CD1c-positive myeloid dendritic cell (primary cell): ENCODE data around the gene CGNL1.

Experiments used
- DNase-seq: peaks from one replicate; pipeline ENCODE4 v3.0.0-alpha.2; 2016; ENCODE audit errors: extremely low spot score

CGNL1 gene

GRCh38 chr15:57375827-57376695 is at the start of gene CGNL1:
CGNL1 (plus strand) TSS chr15:57376505; CDS start chr15:57438000, 61,495 bp downstream.
- DNase-seq, result no peak

GRCh38 chr15:57327985-57328471 is 48.3 kb upstream of the CGNL1 start:
- no peak for DNase-seq

GRCh38 chr15:57328479-57328878 is 47.8 kb upstream of the CGNL1 start:
- DNase-seq, result no peak

GRCh38 chr15:57328897-57329296 is 47.4 kb upstream of the CGNL1 start:
- no peak for DNase-seq

DNA sequence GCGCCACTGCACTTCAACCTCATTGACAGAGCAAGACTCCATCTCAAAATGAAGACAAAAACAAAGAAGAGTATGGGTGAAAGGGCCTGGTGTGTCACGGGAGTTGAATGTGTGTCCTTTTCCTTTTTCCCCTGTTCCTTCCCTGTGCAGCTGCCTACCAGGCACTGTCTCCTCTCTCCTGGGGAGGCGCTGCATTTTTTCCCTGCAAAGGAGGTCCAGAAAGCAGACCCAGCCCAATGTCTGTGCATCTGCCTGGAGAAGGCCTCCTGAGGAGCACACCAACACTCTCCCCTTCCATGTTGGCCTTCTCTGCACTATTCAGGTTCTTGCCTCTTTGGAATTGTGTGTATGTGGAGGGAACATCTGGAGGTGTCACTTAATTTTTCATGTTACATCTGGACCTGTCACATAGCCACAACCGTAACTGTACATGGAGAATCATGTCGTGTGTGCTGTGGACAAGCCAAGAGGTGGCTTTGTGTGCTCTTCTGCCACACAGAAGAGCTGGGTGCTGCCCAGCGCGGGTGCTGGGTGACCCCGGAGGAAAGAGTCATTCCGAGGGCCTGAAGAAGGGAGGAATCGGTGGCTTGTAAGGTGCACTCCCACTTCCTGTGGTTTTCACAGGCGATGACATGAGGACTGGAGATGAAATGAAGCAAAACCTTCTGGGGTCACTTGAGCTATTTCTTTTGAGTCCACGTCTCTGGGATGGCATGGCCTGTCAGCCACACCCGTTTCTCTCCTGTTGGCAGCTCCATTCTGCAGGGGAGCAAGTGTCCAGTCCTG is 46.5 kb upstream of the CGNL1 start:
- DNase-seq, result no peak

DNA sequence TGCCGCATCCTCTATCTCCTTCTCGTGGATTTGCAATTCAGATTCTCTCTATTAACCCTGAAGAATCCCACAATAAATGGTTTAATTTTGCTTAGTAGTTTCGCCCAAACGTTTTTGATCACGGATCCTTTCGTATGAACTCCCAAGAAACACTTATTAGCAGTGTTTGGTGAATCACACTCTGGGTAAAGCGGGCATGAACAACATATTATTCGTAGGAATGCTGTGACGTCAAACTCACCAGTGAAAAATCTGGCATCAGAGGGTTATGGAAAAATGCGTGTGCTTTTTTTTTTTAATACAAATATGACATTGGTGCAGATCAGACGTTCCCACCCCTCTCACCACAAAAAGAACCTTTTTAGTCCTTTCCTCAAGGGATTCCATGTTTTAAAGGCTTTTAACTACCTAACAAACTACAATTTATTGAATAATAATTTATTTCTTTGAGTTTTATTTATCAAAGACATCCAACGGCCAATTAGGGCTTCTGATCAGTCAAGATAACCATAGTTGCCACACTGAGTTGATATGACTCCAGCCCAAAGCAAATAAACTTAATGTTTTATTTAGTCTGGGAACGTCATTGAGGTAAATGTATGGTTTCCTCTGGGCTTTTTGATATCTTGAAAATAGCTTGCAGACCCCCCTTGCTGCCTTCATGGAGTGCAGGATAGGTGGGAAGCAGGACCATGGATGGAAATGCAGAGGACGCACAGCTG is 45.5 kb upstream of the CGNL1 start:
- DNase-seq, result no peak

DNA sequence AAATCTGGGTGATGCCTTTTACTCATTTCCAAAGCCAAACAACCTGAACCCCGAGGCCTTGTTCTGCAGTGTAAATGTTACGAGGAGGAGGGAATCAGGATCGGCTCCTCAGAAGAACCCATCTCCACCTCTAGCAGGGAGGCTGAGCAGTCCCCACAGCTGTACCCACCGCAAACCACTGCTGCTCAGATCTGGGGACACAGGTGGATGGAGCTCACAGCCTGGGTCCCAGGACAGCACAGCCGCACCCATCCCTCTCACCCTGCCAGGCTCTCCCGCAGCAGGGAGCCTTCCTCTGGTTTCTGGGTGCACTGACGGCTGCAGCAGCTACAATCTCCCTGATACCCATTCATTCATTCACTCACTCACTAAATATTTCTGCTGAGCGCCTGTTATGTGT is 44.0 kb upstream of the CGNL1 start:
- DNase-seq, result no peak

DNA sequence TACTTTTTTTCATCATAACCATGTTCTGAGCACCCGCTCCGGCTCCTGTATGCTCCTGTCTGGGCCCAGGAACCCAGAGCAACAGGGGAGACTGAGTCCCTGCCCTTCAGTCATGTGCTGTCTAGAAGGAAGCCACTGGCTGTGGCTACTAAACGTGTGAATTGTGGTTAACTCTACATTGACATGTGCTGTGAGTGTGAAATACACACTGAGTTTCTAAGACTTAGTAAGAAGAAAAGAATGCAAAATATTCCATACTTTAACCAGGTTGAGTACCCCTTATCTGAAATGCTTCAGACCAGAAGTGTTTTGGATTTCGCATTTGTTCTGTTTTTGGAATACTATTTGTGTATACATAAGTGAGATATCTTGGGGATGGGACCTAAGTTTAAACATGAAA is 42.8 kb upstream of the CGNL1 start:
- no peak for DNase-seq

GRCh38 chr15:57334257-57334656 is 42.0 kb upstream of the CGNL1 start:
- no peak for DNase-seq

DNA sequence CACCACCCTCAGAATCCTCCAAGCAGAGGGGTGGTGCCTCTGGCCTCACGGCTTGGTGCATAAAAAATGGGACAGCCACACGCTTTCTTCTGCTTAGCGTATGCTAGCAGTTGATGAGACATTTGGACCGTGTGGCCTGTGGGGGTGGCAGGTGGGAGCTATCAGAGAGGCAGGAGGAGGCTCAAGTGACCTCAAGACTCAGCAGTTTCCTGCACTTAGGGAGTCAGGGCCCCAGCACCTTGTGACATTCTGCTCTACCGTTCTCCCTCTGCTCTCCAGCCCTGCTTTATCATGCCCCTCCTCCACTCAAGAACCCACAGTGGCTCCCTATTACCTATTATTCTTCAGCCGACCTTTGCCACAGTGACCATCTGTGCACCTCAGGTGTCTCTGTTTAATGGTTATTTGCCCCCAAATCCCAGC is 41.0 kb upstream of the CGNL1 start:
- DNase-seq, result no peak

DNA sequence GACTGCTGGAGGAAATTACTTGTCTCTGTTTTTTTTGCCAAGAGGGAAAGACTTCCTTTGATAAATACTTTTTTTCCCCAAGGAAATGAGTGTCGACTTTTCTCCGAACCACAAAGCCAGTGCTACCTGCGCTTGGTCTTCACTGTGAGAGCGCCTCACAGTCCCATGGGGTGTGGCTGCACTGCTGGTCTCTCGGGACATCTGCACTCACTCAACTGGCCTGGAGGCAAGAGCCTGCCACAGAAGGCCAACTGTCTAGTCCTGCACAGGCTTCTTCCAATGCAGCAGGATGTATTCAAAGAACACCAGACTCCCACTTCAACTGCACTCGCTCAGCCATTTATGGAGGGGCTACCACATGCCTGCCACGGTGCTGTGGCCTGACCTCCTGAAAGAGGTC is 40.6 kb upstream of the CGNL1 start:
- DNase-seq, result no peak

- peak; percentile 14 for DNase-seq
These were observed 38.4 kb upstream of the CGNL1 start for GRCh38 chr15:57337868-57338411.

GRCh38 chr15:57339321-57339720 is 37.0 kb upstream of the CGNL1 start:
- no peak for DNase-seq

DNA sequence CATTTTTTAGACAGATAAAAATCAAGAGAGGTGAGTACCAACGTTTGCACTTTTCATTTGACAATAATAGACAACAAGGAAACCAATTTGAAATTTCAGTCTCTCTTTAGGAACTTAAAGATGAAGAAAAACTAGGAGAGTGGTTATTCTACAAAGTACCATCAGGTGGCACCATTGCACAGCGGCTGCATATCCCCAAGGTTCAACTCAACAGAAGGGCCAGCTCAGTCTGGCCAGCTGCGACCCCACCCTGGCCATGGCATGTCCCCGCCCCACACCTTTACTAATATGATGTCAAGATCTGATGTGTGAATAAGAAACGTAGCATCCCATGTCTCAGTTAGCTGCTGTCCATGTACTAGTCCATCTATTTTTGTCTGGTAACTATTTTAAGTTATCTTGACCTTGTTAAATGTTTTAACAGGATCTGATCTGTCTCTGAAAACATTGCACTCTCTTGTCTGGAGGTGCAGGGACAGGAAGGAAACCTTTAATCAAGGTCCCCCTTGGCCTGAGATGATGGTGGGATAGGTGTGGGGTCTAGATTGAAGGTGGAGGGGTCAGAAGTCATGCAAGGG is 35.5 kb upstream of the CGNL1 start:
- peak; percentile 65 for DNase-seq

DNA sequence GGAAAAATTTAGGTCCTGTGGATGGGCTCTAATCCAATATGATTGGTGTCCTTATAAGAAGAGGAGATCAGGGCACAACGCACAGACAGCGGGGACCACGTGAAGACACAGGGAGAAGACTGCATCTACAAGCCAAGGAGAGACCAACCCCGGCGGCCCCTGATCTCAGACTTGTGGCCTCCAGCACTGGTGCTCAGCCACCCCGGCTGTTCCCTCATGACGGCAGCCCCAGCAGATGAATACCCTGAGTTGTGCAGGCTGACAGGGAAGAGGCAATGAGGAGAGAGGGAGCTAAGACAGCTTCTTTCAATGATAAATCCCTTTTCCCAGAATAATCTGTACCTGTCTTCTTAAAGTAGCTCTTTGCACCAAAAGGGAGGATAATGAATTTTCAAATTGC is 33.3 kb upstream of the CGNL1 start:
- DNase-seq, result no peak

DNA sequence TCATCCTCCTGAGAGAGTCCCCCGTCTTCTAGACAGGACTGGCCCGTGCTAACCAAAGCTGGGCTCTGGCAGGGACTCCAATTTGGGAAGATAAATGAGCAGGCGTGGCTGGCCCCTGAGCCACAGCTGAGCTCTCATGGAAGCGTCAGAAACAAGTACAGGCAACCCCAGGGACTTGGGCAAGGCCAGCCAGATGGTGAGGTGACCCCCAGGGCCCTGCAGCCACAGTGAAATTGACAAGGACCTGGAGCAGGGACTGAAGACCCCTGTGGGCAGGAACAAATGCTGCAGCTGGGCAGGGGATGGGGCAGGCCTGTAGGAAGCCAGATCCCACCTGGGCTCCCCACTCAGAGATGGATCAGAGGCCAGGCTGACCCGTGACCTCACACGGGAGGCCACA is 32.8 kb upstream of the CGNL1 start:
- no peak for DNase-seq

- no peak for DNase-seq
These were observed 32.0 kb upstream of the CGNL1 start for GRCh38 chr15:57344282-57344681.

DNA sequence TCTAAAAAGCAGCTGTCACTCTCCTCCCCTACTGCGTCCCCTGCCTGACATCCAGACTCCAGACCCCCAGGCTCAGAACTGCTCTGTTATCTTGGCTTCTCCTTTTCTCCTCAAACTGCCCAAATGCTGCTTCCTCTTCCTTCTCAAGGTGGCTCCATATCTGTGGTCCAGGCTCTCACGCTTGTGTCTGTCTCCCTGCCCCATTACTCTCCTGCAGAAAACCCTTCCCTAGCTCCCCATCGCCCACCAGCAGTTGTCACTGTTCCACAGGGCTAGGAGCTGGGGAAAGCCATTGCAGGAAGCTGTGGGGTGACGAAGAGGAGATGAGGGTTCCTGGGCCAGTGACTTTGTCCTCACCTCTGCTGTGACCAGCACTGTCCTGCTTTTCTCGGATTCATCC is 30.7 kb upstream of the CGNL1 start:
- no peak for DNase-seq

DNA sequence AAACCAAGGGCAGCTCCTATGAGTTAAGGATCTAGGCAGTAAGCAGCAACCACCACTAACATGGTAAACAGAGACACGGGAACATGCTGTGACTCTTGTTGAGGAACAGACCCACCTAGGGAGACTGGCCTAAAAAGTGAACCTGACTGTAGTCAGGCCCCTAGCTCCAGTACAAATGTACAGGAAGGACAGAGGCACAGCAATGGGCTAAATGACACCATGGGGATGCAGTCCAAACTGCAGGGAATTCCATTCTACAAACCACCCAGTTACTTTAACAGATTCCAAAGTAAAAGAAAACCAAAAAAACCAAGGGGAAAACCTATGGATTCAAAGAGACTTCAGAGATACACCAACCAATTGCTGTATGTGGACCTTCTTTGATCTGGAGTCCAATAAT is 28.2 kb upstream of the CGNL1 start:
- no peak for DNase-seq

- DNase-seq, result no peak
These were observed 23.6 kb upstream of the CGNL1 start for GRCh38 chr15:57352535-57353316.

DNA sequence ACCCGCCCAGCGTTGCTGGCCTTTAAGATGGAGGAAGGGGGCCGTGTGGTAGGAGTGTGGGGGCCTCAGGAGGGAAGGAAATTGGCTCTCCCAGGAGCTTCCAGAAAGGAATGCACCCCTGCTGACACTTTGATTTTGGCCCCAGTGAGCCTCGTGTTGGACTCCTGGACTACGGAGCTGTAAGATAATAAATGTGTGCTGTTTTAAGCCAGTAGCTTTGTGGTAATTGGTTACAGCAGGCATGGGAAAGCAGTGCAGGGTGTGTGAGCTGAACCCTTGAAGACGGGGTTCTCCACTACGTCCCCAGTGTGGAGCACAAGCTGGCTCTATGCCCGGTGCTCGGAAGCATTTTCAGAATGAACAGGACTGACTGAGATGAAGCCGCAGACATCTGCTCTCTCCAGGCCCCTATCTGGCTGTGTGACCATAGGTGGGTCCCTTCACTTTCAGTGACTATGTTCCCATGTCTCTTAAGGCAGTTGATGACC is 22.9 kb upstream of the CGNL1 start:
- DNase-seq, result no peak
